GOT3 (cell line): Measurements from ENCODE around the gene OSBPL7.

ENCODE experiments used
- DNase-seq: peaks from one replicate; lab custom pipeline; 2025; ENCODE audit warnings: mixed read lengths; lab: John Stamatoyannopoulos, UW

The OSBPL7 gene, protein sequence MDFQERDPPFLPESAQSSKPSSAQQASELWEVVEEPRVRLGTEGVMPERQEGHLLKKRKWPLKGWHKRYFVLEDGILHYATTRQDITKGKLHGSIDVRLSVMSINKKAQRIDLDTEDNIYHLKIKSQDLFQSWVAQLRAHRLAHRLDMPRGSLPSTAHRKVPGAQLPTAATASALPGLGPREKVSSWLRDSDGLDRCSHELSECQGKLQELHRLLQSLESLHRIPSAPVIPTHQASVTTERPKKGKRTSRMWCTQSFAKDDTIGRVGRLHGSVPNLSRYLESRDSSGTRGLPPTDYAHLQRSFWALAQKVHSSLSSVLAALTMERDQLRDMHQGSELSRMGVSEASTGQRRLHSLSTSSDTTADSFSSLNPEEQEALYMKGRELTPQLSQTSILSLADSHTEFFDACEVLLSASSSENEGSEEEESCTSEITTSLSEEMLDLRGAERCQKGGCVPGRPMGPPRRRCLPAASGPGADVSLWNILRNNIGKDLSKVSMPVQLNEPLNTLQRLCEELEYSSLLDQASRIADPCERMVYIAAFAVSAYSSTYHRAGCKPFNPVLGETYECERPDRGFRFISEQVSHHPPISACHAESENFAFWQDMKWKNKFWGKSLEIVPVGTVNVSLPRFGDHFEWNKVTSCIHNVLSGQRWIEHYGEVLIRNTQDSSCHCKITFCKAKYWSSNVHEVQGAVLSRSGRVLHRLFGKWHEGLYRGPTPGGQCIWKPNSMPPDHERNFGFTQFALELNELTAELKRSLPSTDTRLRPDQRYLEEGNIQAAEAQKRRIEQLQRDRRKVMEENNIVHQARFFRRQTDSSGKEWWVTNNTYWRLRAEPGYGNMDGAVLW

DNA sequence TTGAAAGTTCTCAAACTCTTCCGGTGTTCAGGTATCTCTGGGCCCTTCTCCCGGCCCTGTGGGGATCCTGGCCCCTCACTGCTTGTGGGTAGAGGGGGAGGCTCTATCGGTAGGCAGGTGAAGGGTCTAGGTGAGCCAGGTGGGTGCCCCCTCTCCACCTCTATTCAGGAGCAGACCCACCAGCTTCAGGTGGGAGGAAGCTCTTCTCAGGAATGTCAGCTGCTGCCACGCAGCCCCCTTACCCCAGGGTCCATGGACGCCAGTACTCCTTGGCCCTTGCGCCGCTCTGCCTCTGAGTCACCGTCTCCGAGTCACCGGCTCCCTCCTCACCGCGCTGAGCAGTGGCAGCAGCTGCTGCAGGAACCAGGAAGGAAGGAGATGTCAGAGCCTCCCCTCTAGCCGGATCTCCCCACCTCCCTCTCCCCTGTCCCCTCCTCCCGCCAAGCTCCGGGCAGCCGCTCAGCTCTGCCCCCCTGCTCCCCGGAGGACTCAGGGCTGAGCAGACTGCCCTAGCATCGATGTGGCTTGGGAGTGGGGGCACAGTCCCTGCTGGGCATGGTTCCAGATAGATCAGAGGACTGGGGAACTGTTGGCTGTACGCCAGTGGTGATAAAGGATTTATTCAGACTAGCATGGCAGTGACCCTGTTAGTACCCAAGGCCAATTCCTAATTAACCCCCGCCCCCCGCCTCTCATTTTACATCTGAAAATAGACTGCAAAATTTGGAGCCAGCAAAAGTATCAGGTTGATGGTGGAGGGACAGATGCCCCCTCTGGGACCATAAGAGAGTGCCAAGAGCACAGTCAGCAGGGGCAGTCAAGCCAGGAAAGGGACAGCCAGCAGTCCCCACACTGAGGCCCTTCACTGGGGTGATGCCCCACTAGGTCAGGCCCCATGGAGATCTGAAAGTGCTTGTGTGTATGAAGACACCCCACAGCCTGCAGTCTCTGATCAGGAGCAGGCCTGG lies at the start of gene OSBPL7:
TSS of gene OSBPL7 (minus strand) at position 371 of the 968 bp plus-strand sequence. CDS start 1,516 bp downstream, outside the sequence.
- peak; percentile 22 for DNase-seq

DNA sequence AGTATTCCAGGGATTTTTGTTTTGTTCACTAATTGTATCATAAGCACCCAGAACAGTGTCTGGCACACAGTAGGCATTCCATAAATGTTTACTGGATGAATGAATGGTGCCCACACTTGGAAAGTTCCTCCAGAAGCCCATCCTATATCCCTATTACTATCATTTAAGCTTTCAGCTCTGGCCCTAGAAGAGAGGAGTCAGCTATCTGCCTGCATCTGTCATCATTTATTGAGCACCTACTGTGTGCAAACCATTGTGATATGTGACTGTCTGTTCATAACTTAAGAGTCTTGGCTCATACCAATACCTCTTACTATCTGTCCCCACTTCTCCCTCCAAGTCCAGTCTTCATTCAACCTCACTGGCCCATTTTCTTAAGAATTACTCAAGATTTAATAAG lies 49.5 kb upstream of the OSBPL7 start:
- DNase-seq = no peak

GRCh38 chr17:47870056-47870455 lies 48.5 kb upstream of the OSBPL7 start:
- DNase-seq = no peak

DNA sequence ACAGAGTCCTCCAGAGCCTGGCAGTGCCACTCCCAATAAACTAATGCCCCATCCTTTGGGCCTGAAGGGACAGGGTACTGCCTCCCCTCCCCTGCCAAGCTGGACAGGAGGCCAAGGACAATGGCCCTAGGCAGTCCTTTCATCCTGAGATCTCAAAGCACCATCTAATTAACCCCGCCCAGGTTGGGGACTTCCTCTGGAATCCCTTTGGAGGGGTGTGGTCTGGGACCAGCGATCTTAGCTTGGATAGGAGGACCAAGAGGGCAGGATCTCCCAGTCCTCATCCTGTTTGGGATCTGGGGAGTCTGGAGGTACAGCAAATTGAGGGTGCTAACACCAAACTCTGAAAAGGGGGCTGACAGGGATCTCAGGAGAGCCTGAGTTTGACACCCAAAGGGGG lies 47.5 kb upstream of the OSBPL7 start:
- no peak for DNase-seq

- DNase-seq = no peak
Measured at GRCh38 chr17:47867813-47868533, 46.4 kb upstream of the OSBPL7 start.

DNA sequence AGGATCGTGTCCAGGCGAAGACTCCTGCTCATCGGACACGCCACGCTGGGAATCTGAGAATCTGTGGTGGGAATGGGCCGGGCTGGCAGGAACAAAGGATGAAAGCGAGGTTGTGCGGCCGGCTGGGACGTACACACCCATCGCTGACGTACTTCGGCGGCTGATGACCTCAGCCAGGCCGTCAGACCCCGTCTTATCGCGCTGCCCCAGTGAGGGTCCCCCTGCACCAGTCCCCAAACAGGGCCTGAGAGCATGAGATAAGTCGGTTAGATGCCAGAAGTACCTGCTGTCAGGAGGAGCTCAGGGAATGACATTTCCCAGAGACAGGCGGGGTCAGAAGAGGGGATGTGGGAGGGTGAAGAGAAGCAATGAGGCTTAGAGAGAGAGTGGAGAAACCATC lies 45.3 kb upstream of the OSBPL7 start:
- DNase-seq = no peak

DNA sequence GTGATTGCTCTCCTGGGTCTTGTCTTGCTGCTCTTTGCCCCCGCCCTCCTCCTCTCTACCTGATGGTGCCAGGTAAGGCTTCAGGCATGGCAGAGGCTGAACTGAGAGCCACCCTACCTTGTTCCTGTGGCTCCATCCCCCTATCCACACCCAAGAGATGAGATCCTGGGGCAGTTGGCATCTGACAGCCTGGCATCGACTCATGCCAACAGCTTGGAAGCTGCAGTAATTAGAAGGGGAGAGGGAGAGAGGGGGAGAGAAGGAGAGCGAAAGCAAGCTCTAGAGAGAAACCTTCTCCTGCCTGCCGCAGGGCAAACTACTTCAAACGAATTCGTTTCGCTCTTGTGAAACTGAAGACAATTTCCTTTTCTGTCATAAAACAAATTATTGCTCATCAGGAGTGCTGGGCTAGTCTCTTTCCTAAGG lies 43.2 kb upstream of the OSBPL7 start:
- no peak for DNase-seq

DNA sequence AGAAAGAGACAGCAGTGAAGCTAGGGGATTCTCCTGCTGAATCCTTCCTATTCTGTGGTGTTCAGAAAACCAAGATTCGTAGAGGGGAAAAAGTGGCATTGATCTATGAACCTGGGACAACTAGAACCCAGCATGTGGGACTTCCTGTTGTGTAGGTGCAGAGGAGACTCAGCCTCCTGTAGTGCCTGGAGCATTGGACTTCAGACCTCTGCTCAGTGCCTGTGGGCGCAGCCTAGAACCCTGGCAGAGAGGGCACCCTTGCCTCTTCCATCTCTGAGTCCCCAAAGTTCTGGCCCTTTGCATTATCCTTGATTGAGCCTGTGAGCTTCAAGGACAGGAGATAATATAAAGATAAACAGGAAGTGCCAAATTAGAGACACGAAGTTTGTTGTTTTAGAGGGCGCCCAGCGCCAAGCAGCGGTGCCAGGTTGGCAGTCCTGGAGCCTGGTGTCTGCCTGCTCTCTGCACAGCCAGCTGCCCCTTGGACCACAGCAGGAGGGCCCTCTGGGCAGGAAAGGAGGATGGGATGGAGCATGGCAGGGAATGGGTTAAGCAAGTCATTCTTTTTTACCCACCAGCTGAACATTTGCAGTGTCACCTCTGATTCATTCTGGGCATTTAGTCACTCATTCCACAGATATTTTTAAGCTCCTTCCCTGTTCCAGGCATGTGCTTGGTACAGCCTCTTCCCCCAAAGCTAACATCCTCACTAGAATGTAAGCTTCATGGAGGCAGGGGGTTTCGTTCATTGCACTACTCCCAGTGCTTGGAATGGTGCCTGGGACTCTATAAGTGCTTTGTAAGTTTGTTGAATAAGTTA lies 41.2 kb upstream of the OSBPL7 start:
- DNase-seq = no peak

DNA sequence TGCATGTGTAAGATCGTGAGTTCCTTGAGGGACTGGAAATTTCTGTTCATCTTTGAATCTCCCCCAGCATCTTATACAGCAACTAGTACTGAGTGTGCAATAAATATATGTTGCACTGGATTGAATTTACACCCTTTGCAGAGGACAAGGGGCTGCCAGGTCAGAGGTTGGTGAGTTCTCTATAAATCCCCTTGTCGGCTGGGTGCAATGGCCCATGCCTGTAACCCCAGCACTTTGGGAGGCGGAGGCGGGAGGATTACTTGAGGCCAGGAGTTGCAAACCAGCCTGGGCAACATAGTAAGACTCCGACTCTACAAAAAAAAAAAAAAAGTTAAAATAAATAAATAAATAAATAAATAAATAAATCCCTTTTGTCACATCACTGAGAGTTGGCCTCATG lies 38.8 kb upstream of the OSBPL7 start:
- DNase-seq = no peak

DNA sequence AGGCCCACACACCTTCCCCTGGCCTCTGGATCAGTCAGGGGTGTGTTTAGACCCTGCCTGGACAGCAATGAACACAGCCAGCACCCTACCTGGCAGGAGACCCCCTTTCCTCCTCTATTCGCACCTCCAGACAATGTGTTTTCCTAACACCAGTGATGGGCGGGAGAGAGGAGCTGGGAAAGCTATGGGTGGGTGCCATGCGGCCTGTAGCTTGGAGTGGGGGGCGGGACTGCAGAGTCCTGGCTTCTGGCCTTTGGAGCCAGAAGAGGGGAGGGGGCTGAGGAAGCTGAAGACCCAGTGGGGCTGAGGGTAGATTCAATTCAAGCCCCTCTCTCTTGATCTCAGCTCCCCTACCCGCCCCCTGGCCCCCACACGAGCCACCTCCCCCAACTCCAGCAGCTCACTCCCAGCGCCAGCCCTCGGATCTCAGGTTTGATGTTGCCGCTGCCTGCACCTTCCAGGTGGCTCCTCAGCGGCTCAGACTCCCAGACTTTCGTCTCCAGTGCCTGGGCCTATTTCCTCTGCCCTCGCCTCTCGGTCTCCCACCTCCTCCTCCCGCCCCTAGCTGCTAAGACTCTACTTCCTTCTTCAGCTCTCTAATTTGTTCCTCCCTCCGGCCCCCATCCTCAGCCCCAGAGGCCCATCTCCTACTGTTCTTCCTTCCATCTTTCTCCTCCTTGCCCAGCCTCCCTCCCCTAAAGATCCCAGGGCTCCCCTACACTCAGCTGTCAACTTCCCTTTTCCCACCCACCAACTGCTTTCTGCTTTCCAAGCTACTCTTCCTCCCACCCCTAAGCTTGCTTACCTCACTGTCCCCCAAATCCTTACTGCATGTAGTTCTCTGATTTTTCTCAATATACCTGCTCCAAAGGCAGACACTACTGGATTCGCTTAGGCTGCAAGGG lies 36.2 kb upstream of the OSBPL7 start:
- no peak for DNase-seq

DNA sequence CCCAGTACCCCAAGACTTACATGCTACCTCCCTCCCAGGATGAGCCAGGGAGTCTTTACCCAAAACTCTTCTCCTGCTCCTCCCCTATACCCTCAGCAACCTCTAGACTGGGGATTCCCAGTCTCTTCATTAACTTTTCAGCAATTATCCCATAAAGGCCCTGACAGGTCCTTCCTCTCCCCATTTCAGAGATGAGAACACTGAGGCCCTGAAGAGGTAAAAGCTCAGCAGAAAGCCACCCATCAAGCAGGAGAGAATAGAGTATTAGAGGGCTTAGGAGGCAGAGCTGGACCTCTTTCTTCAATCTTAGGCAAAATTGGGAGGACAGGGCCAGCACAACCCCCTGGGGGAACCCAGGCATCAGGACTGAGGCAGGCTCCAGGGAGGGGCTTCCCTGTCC lies 35.2 kb upstream of the OSBPL7 start:
- DNase-seq = no peak

GRCh38 chr17:47855737-47856136 lies 34.1 kb upstream of the OSBPL7 start:
- DNase-seq = no peak

DNA sequence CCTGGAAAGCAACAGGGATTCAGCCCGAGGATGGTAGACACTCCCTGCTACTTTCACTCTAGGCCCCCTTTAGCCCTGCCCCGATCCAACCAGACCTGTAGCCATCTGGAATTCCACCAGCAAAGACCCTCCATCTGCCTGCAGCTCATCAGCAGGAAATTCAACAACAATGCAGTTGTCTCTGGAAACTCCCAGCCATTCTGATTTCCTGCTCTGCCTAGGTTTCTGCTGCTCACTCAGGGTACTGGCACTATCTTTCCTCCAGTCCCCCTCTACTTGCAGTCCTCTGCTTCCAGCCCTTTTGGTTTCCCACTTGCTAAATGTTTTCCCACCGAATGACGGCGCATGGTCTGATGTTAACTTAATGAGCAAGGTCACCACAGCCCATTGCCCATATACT lies 32.0 kb upstream of the OSBPL7 start:
- DNase-seq = no peak

- no peak for DNase-seq
Measured at GRCh38 chr17:47852113-47852949, 30.7 kb upstream of the OSBPL7 start.

GRCh38 chr17:47851764-47852112 lies 30.1 kb upstream of the OSBPL7 start:
- DNase-seq = no peak

DNA sequence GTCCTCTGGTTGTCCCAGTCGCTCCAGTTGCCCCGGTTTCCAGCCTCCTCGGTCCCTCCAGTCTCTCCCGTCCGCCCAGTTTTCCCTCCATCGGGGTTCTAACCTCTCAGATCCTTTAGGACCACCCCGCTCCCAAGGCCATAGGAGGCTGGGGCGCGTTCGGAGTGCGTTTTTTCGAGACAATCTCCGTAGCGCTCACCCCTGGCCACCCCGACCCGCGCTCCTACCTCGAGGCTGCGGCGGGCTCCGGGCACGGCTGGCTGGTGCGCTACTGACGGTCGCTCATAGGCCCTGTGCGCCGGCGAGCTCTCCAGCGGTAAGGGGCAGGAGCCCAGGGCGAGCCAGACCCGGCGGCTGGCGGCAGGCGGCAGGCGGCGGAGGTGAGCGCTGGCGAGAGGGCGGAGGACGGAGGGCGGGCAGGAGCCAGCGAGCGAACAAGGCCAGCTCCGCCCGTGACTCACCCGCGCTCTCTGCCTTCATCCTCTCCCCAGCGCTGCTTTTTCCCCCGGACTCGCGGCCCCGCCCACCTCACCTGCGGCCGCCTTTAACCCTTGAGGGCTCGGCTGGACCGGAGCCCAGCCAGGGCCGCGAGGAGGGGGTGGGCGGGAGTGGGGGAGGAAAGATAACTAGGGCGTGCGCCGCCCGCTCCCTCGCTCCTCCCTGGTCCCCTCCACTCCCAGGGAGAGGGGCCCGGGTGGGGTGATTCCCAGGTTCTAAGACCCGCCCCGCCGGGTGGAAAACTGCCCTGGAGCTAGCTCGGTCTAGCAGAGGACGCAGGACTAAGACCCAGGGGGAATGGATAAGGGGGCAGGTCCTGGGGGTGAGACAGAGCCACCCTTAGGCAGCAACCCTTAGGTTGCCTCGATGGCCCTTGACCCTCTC lies 29.3 kb upstream of the OSBPL7 start, which contains the start of gene SP6:
TSS of gene SP6 (minus strand) at position 472 of the 882 bp plus-strand sequence. CDS start 2,734 bp downstream, outside the sequence.
- DNase-seq = no peak

DNA sequence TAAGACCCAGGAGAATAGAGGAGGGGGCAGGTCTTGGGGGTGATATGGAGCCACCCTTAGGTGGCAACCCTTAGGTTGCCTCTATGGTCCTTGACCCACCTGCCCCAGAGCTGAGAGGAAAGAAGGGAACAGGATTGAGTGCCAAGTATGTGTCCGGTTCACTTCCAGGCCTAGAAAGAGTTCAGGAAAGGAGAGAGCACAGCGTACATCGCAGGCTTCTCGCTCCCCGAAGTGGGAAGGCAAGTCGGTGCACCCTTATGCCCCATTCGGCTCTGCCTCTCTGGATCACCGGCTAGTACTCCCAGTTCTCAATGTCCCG lies 28.7 kb upstream of the OSBPL7 start:
- no peak for DNase-seq

DNA sequence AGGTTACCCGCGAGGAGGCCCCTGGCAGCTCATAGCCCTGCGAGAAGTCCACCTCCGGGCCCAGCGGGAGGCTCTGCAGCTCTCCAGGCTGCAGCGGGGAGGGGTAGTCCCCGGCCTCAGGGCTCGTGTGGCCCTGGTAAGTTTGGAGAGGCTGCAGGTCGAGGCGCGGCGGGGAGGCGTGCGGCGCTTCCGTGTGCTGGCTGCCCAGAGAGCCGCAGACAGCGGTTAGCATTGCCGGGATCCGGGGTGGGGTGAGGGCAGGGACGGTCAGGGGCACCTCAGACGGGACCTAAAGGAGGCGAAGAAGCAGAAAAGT lies 26.6 kb upstream of the OSBPL7 start:
- DNase-seq = no peak
